ENCODE results near the gene CHPT1. TPM values are rescaled to one million over a fixed set of nuclear protein-coding genes. Genes with fewer than 3 reads are reported as not detected.

The CHPT1 gene
- total RNA-seq, 1 donor from 2014 or later, result 132 TPM

GRCh38 chr12:101761781-101762180, 64.3 kb downstream of the CHPT1 start:
- no peak for DNase-seq
- intact Hi-C loops (cut with micrococcal nuclease), result no loop called here
- peaks cover 5% of the 10 kb centered on the region for H3K4me1 ChIP-seq
- peaks cover 39% of the 10 kb centered on the region for H3K36me3 ChIP-seq
- TF ChIP-seq CTCF (IDR thresholded peaks at IDR 0.05; ENCODE audit: borderline replicate concordance), result no peak
- H3K4me3 ChIP-seq, result no peak overlapping the region
- no peak overlapping the region for H3K27ac ChIP-seq (replicated peaks)
- H3K9me3 ChIP-seq (replicated peaks), result no peaks in the 10 kb centered on the region
- H3K27me3 ChIP-seq (ENCODE audit: low read depth), result no peaks in the 10 kb centered on the region

GRCh38 chr12:101763246-101763931, 65.9 kb downstream of the CHPT1 start:
- H3K27ac ChIP-seq (replicated peaks), result peak overlapping the region; percentile 2
- H3K36me3 ChIP-seq, result peaks cover 41% of the 10 kb centered on the region
- H3K4me3 ChIP-seq, result no peak overlapping the region
- DNase-seq, result no peak
- intact Hi-C loops (cut with micrococcal nuclease), result no loop called here
- H3K4me1 ChIP-seq, result no peaks in the 10 kb centered on the region
- no peaks in the 10 kb centered on the region for H3K27me3 ChIP-seq (ENCODE audit: low read depth)
- no peak for TF ChIP-seq CTCF (IDR thresholded peaks at IDR 0.05; ENCODE audit: borderline replicate concordance)
- no peaks in the 10 kb centered on the region for H3K9me3 ChIP-seq (replicated peaks)

- Histone ChIP-seq H3K9me3 (replicated peaks) (no peaks in the 10 kb centered on the region), H3K4me1 (no peaks in the 10 kb centered on the region), H3K36me3 (peaks cover 39% of the 10 kb centered on the region), H3K27me3 (ENCODE audit: low read depth) (no peaks in the 10 kb centered on the region), H3K27ac (replicated peaks) (peak overlapping the region; percentile 2), H3K4me3 (no peak overlapping the region)
- intact Hi-C loops (cut with micrococcal nuclease), result no loop called here
- DNase-seq, result no peak
- no peak for TF ChIP-seq CTCF (IDR thresholded peaks at IDR 0.05; ENCODE audit: borderline replicate concordance)
These were observed 66.8 kb downstream of the CHPT1 start for GRCh38 chr12:101764051-101764792.

- intact Hi-C loops (cut with micrococcal nuclease), result no loop called here
- DNase-seq, result no peak
- Histone ChIP-seq H3K36me3 (peaks cover 40% of the 10 kb centered on the region), H3K27ac (replicated peaks) (no peak overlapping the region), H3K4me3 (no peak overlapping the region), H3K4me1 (no peaks in the 10 kb centered on the region), H3K27me3 (ENCODE audit: low read depth) (no peaks in the 10 kb centered on the region), H3K9me3 (replicated peaks) (no peaks in the 10 kb centered on the region)
- TF ChIP-seq CTCF (IDR thresholded peaks at IDR 0.05; ENCODE audit: borderline replicate concordance), result no peak
These were observed 70.1 kb downstream of the CHPT1 start for GRCh38 chr12:101767537-101767936.

GRCh38 chr12:101768781-101769180, 71.3 kb downstream of the CHPT1 start:
- no peak for DNase-seq
- Histone ChIP-seq H3K27ac (replicated peaks) (no peak overlapping the region), H3K4me3 (no peak overlapping the region), H3K27me3 (ENCODE audit: low read depth) (no peaks in the 10 kb centered on the region), H3K9me3 (replicated peaks) (no peaks in the 10 kb centered on the region), H3K4me1 (no peaks in the 10 kb centered on the region), H3K36me3 (peaks cover 40% of the 10 kb centered on the region)
- intact Hi-C loops (cut with micrococcal nuclease), result no loop called here
- no peak for TF ChIP-seq CTCF (IDR thresholded peaks at IDR 0.05; ENCODE audit: borderline replicate concordance)

All from left ventricle myocardium inferior (tissue), 1 donor.